Right lobe of liver (tissue), 6 donors: ENCODE results near the gene LANCL3. TPM values are rescaled to one million over a fixed set of nuclear protein-coding genes. Genes with fewer than 3 reads are reported as not detected.
"Not testable (repeated sequence)": the region's sequence is repeated elsewhere in the genome, so short reads cannot be mapped to it uniquely, and the experiment has no call there.

Experiments
- ATAC-seq, 4 donors: fragments of 200-7000 bp; cut with Tn5 transposase; one replicate each; pipeline ENCODE4 v1.9.1; 2020; ENCODE audit warnings: mild to moderate bottlenecking in 4 of 4, moderate library complexity in 4 of 4
- DNase-seq, 3 donors: peaks; one replicate each; pipeline ENCODE4 v3.0.0-alpha.2; 2020
- H3K27ac ChIP-seq, 3 donors: fragments of 200-600 bp; one replicate each; pipeline ENCODE4 v1.8.0; 2022
- H3K27me3 ChIP-seq, 2 donors: fragments of 200-600 bp; one replicate each; pipeline ENCODE4 v1.8.0; 2022
- H3K36me3 ChIP-seq, 4 donors: fragments of 200-600 bp; sonication (generic) in 1 of 4; one replicate each; pipeline versions ENCODE4 v1.5.1 to v1.8.0; 2017 to 2022; ENCODE audit warnings: control low read depth in 1 of 4
- H3K4me1 ChIP-seq, 4 donors: fragments of 200-600 bp; sonication (generic) in 1 of 4; one replicate each; pipeline versions ENCODE4 v1.5.1 to v1.8.0; 2017 to 2022; ENCODE audit warnings: control low read depth in 1 of 4
- H3K4me3 ChIP-seq, 3 donors: fragments of 200-600 bp; one replicate each; pipeline ENCODE4 v1.8.0; 2022
- H3K9me3 ChIP-seq, 4 donors: fragments of 200-600 bp; sonication (generic) in 1 of 4; one replicate each; pipeline versions ENCODE4 v1.5.1 to v1.8.0; 2017 to 2022; ENCODE audit warnings: control low read depth in 1 of 4
- POLR2A ChIP-seq: fragments of 450-650 bp; IDR thresholded peaks from one replicate; pipeline ENCODE4 v1.6.1; 2017; ENCODE audit warnings: antibody characterized with exemption, mild to moderate bottlenecking
- WGBS: methylation state at CpG from one replicate; pipeline ENCODE4 v1.1.6; 2018; ENCODE audit warnings: low coverage, low lambda C conversion rate; ENCODE audit not compliant: insufficient coverage; ENCODE audit errors: missing lambda C conversion rate; 5-methylcytosine and 5-hydroxymethylcytosine counted together
- intact Hi-C, 2 donors: fragments of 100-400 bp; cut with DNase I; formaldehyde crosslinking; loops; one replicate each; pipeline versions ENCODE4 v1.11.2 to v1.14.1; 2022
- total RNA-seq, 6 experiments: library from RNA; depleted of rRNA in 2 of 6; stranded (reverse); fragments of >200 nt in 2 of 6; fragmentation: NEBNext Ultra II Directional in 3 of 6; extraction: Animal tissue kit (Norgen Biotek cat#: 25700) in 3 of 6; gene quantifications; one replicate each; pipeline versions ENCODE4 v1.1.0 to v1.2.4, GENCODE V29; 2016 to 2023
- TF ChIP-seq, protein P1 (sequence below), 4 donors: fragments of 200-600 bp in 3 of 4; fragments of 450-650 bp in 1 of 4; IDR thresholded peaks; one replicate each; pipeline versions ENCODE4 v1.5.1 to v1.8.0; 2016 to 2022; ENCODE audit warnings: antibody characterized with exemption in 4 of 4, mild to moderate bottlenecking in 2 of 4
- donor health status: DM: no; HTN: yes; CAD: no.
- donor health status: DM: no; HTN: no; CAD: no.
- donor health status: DM: no; HTN: no; CAD: no.
- donor health status: DM: no; HTN: yes; CAD: no.
- donor health status: DM: no; HTN: yes; CAD: no.

Gene LANCL3
- total RNA-seq, 6 experiments from 2014 or later, result 0.02 to 0.10 (median 0.07) TPM; not detected in 3

DNA sequence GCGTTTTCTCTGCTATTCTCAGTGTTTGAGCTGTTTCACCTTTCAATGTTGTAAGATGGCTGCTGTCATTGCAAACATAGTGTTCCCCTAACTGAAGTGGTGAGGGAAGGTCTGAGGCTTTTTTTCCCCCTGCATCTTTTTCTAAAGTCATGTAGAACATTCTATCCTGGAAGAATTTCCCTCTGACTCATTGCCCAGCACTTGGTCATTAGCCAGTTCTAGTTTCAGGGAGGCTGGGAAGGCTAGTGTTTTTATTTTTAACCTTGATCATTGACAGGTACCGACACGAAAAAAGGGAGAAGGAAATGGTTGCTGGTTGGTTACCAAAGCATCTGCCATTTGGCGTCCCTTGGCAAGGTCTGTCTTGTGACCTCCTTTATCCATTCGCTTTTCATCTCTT lies 6.6 kb downstream of the LANCL3 start:
- ATAC-seq (no peak), DNase-seq (no peak)
- no peak overlapping the region for H3K4me3 ChIP-seq
- WGBS, result 27% methylated on average over 5 of the region's 5 CpGs
- no peak for TF ChIP-seq POLR2A
- TF ChIP-seq, protein P1, sequence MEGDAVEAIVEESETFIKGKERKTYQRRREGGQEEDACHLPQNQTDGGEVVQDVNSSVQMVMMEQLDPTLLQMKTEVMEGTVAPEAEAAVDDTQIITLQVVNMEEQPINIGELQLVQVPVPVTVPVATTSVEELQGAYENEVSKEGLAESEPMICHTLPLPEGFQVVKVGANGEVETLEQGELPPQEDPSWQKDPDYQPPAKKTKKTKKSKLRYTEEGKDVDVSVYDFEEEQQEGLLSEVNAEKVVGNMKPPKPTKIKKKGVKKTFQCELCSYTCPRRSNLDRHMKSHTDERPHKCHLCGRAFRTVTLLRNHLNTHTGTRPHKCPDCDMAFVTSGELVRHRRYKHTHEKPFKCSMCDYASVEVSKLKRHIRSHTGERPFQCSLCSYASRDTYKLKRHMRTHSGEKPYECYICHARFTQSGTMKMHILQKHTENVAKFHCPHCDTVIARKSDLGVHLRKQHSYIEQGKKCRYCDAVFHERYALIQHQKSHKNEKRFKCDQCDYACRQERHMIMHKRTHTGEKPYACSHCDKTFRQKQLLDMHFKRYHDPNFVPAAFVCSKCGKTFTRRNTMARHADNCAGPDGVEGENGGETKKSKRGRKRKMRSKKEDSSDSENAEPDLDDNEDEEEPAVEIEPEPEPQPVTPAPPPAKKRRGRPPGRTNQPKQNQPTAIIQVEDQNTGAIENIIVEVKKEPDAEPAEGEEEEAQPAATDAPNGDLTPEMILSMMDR (IDR thresholded peaks at IDR 0.05), result no peak
- intact Hi-C loops, result no loop called here
- no peaks in the 10 kb centered on the region for H3K9me3 ChIP-seq
- H3K36me3 ChIP-seq, result no peaks in the 10 kb centered on the region
- H3K27ac ChIP-seq, result no peak overlapping the region
- H3K27me3 ChIP-seq, result no peaks in the 10 kb centered on the region
- H3K4me1 ChIP-seq, result no peaks in the 10 kb centered on the region

DNA sequence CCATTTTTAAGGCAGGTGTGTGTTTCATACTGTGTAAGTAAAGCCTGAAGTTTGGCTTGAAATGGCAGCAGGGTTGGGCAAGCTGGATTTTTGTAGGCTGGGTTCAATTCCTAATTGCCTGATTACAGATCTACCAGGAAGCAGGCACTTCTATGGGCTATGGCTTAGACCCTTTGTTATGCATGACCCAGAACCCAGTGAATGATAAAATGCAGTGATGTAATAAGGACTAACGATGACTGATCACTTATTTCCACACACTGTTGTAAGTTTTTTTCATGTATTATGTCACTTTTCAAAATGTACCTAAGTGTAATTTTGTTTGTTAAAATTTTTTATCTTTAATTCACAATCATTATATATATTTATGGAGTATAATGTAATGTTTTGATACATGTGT lies 8.6 kb downstream of the LANCL3 start:
- Histone ChIP-seq H3K27ac (no peak overlapping the region), H3K9me3 (no peaks in the 10 kb centered on the region), H3K36me3 (no peaks in the 10 kb centered on the region), H3K27me3 (no peaks in the 10 kb centered on the region), H3K4me1 (no peaks in the 10 kb centered on the region), H3K4me3 (no peak overlapping the region)
- TF ChIP-seq POLR2A, result no peak
- TF ChIP-seq, protein P1 (IDR thresholded peaks at IDR 0.05), result no peak
- 30% methylated on average over 1 of the region's 1 CpG for WGBS
- ATAC-seq, result no peak
- DNase-seq, result no peak
- intact Hi-C loops, result no loop called here

DNA sequence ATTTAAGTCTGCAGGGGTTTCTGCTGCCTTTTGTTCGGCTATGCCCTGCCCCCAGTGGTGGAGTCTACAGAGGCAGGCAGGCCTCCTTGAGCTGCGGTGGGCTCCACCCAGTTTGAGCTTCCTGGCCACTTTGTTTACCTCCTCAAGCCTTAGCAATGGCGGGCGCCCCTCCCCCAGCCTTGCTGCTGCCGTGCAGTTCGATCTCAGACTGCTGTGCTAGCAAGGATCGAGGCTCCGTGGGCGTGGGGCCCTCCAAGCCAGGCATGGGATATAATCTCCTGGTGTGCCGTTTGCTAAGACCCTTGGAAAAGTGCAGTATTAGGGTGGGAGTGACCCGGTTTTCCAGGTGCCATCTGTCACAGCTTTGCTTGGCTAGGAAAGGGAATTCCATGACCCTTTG lies 15.9 kb downstream of the LANCL3 start:
- H3K4me3 ChIP-seq, H3K27ac ChIP-seq, H3K4me1 ChIP-seq, H3K27me3 ChIP-seq, H3K9me3 ChIP-seq, DNase-seq, intact Hi-C loops, ATAC-seq, H3K36me3 ChIP-seq: not testable (repeated sequence)
- WGBS, result 70% methylated on average over 3 of the region's 11 CpGs

DNA sequence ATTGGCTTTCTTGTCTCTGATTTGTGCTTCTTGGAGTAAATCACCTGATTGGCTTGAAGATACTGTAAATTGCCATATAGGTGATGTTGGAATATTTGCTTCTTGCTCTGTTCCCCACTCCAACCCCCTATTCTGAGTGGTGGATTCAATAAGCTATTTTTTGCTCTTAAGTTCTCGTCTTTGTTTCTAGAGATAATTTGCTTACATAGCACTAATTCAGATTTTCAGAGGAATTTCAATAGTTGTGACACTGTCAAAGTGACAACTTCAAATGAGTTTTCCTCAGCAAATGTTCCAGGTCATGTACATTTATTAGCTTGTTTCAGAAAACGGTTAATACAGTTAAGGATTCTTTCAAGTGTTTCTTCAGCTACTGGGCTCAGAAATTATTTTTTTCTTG lies 18.6 kb downstream of the LANCL3 start:
- H3K27ac ChIP-seq, result no peak overlapping the region
- DNase-seq (no peak), ATAC-seq (no peak)
- no peaks in the 10 kb centered on the region for H3K27me3 ChIP-seq
- H3K4me1 ChIP-seq, result no peaks in the 10 kb centered on the region
- no peaks in the 10 kb centered on the region for H3K9me3 ChIP-seq
- no peak for TF ChIP-seq POLR2A
- TF ChIP-seq, protein P1 (IDR thresholded peaks at IDR 0.05), result no peak
- H3K36me3 ChIP-seq, result no peaks in the 10 kb centered on the region
- 34% methylated on average over 2 of the region's 2 CpGs for WGBS
- H3K4me3 ChIP-seq, result no peak overlapping the region
- intact Hi-C loops, result no loop called here

DNA sequence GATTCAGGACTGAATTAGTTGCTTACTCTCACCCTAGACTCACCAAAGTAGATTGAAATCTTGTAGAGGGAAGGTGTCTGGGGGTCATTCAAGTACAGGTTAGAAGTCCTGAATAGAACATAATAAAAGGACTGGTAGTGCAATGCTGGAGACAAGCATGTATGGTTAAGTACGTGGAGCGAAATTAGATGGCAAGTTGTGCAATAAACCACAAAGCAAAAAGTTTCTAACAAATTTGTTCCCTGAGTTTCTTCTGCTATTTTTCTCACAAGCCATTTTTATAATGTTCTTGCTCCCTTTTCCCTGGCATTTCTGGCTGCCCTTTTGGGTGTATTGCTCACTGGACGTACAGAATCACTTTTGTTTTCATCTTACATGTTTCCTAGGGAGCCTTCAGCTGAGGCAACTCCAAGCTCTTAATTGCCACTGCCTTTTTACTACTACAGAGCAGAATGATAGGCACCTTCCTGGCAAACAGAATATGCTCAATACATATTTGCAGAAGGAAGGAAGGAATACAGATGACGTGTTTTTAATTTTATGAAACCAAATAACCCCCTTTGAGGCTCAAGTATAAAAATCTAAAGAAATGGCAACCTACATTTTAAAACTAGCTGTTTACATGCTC lies 23.4 kb downstream of the LANCL3 start:
- no peak for ATAC-seq
- 34% methylated on average over 4 of the region's 4 CpGs for WGBS

More for the DNA sequence above, 23.4 kb downstream of the LANCL3 start:
- no peak for DNase-seq
- no peaks in the 10 kb centered on the region for H3K36me3 ChIP-seq
- no peaks in the 10 kb centered on the region for H3K27me3 ChIP-seq
- no peaks in the 10 kb centered on the region for H3K9me3 ChIP-seq
- no peak overlapping the region for H3K27ac ChIP-seq
- TF ChIP-seq, protein P1 (IDR thresholded peaks at IDR 0.05), result no peak
- TF ChIP-seq POLR2A, result no peak
- intact Hi-C loops, result no loop called here
- H3K4me1 ChIP-seq, result no peaks in the 10 kb centered on the region
- no peak overlapping the region for H3K4me3 ChIP-seq
